Endothelial cell of umbilical vein (primary cell): ENCODE measurements around the gene SELENOO. TPM values are rescaled to one million over a fixed set of nuclear protein-coding genes. Genes with fewer than 3 reads are reported as not detected.

ENCODE experiments used
- BruUV-seq: library from RNA; stranded (reverse); fragments of 400-500 nt; replicated peaks from 2 replicates; lab custom pipeline; 2021; lab: Mats Ljungman, UMichigan
- CTCF ChIA-PET: fragments of 300-600, 350-600 bp; sonication (Branson Sonifier 250); formaldehyde crosslinking; loops from one replicate; lab custom pipeline; 2021; ENCODE audit warnings: antibody characterized with exemption, inconsistent platforms; lab: Charles Lee
- POLR2A ChIA-PET: fragments of 300-600, 350-600 bp; sonication (Branson Sonifier 250); formaldehyde crosslinking; loops from one replicate; lab custom pipeline; 2021; ENCODE audit warnings: antibody characterized with exemption, inconsistent platforms; lab: Charles Lee
- DNase-seq: peaks from one replicate; pipeline ENCODE4 v3.0.0-alpha.2; 2011; ENCODE audit warnings: low read depth, low spot score
- FAIRE-seq: peaks from 2 replicates; lab custom pipeline; 2011; peaks lifted over from hg19 to GRCh38; lab: Jason Lieb, UNC
- H2AFZ ChIP-seq: 2 replicates; pipeline ENCODE4 v1.6.0; 2012; ENCODE audit warnings: low read depth, low read length, control low read depth, inconsistent platforms
- H3K27ac ChIP-seq: 2 replicates; pipeline ENCODE4 v1.5.1; 2011; ENCODE audit warnings: low read depth, mild to moderate bottlenecking, control low read depth, low read length, moderate library complexity; ENCODE audit not compliant: insufficient read depth
- H3K27me3 ChIP-seq, 2 experiments: 2 replicates each; pipeline versions ENCODE4 v1.6.0 to v1.6.1; 2011; ENCODE audit warnings: low read length in 2 of 2, mixed read lengths in 1 of 2; ENCODE audit not compliant: control insufficient read depth in 2 of 2, insufficient read depth in 2 of 2
- H3K36me3 ChIP-seq, 2 experiments: 2 replicates in 1 of 2; 3 replicates in 1 of 2; pipeline ENCODE4 v1.5.1; 2011; ENCODE audit warnings: low read length in 2 of 2, mild to moderate bottlenecking in 1 of 2, moderate library complexity in 1 of 2; ENCODE audit not compliant: control insufficient read depth in 2 of 2, insufficient read depth in 2 of 2; ENCODE audit errors: extremely low read depth in 1 of 2
- H3K4me1 ChIP-seq: 3 replicates; pipeline ENCODE4 v1.5.1; 2011; ENCODE audit warnings: mild to moderate bottlenecking, low read length; ENCODE audit not compliant: control insufficient read depth, insufficient read depth; ENCODE audit errors: extremely low read depth
- H3K4me2 ChIP-seq: 2 replicates; pipeline ENCODE4 v1.6.1; 2011; ENCODE audit warnings: low read length, control low read depth, mixed read lengths; ENCODE audit not compliant: insufficient read depth
- H3K4me3 ChIP-seq, 3 experiments: fragments of 200-600 bp in 1 of 3; sonication (generic), shearing (Covaris generic) in 1 of 3; replicated peaks in 1 of 3; 2 replicates each; pipeline ENCODE4 v1.5.1; 2011 to 2016; ENCODE audit warnings: control low read depth in 3 of 3, low read length in 3 of 3, mild to moderate bottlenecking in 2 of 3, inconsistent platforms in 1 of 3, low read depth in 1 of 3, moderate library complexity in 1 of 3; ENCODE audit not compliant: insufficient read depth in 1 of 3
- H3K79me2 ChIP-seq: 2 replicates; pipeline ENCODE4 v1.6.0; 2012; ENCODE audit warnings: low read length, inconsistent platforms; ENCODE audit not compliant: control insufficient read depth, insufficient read depth
- H3K9ac ChIP-seq: replicated peaks from 2 replicates; pipeline ENCODE3; 2011; ENCODE audit warnings: low read length, control low read depth; ENCODE audit not compliant: insufficient read depth; ENCODE audit errors: extremely low read depth
- H3K9me1 ChIP-seq: replicated peaks from 3 replicates; pipeline ENCODE4 v1.6.0; 2011; ENCODE audit warnings: mild to moderate bottlenecking, low read length; ENCODE audit not compliant: control insufficient read depth, insufficient read depth; ENCODE audit errors: extremely low read depth
- H3K9me3 ChIP-seq: replicated peaks from 2 replicates; pipeline ENCODE4 v1.5.1; 2012; ENCODE audit warnings: low read length, inconsistent platforms; ENCODE audit not compliant: control insufficient read depth, insufficient read depth
- H4K20me1 ChIP-seq: replicated peaks from 2 replicates; pipeline ENCODE3; 2011; ENCODE audit warnings: mild to moderate bottlenecking, low read length; ENCODE audit not compliant: control insufficient read depth, insufficient read depth; ENCODE audit errors: extremely low read depth
- CTCF ChIP-seq, 2 donors: IDR thresholded peaks; 1 replicate in 1 of 2; 2 replicates in 1 of 2; pipeline ENCODE4 v1.5.1; 2011; ENCODE audit warnings: low read length in 2 of 2, mild to moderate bottlenecking in 2 of 2, moderate library complexity in 2 of 2, control low read depth in 1 of 2, inconsistent platforms in 1 of 2, low read depth in 1 of 2; ENCODE audit not compliant: insufficient read depth in 1 of 2; ENCODE audit errors: extremely low read depth in 1 of 2
- EZH2 ChIP-seq: IDR thresholded peaks from 2 replicates; pipeline ENCODE4 v1.6.1; 2012; ENCODE audit warnings: borderline replicate concordance, low read depth, mild to moderate bottlenecking, moderate library complexity, low read length, inconsistent platforms; ENCODE audit not compliant: severe bottlenecking
- FOS ChIP-seq: IDR thresholded peaks from 2 replicates; pipeline ENCODE4 v1.6.1; 2011; ENCODE audit warnings: mild to moderate bottlenecking, low read length, moderate library complexity, borderline replicate concordance; ENCODE audit not compliant: insufficient read depth
- GATA2 ChIP-seq: IDR thresholded peaks from 2 replicates; pipeline ENCODE4 v1.7.0; 2011; ENCODE audit warnings: low read depth, mild to moderate bottlenecking, moderate library complexity, mixed read lengths, low read length; ENCODE audit not compliant: insufficient read length, insufficient read depth
- JUN ChIP-seq: IDR thresholded peaks from 2 replicates; pipeline ENCODE4 v1.6.1; 2011; ENCODE audit warnings: borderline replicate concordance, low read depth; ENCODE audit not compliant: insufficient read length, insufficient read depth
- MYC ChIP-seq: IDR thresholded peaks from one replicate; pipeline ENCODE4 v1.6.1; 2011; ENCODE audit warnings: mild to moderate bottlenecking, low read depth, low read length
- POLR2A ChIP-seq: IDR thresholded peaks from 2 replicates; pipeline ENCODE4 v1.6.1; 2012; ENCODE audit warnings: low read depth, mild to moderate bottlenecking, control low read depth, low read length
- POLR2AphosphoS5 ChIP-seq: IDR thresholded peaks from 2 replicates; pipeline ENCODE4 v1.6.1; 2012; ENCODE audit warnings: low read depth, mild to moderate bottlenecking, control low read depth, low read length, moderate library complexity; ENCODE audit not compliant: insufficient read depth
- dilution Hi-C: fragments of 300-500 bp; cut with MboI; formaldehyde crosslinking; loops from one replicate; pipeline ENCODE4 v1.15.0; 2019; ENCODE audit warnings: low sequenced_read_pairs; ENCODE audit not compliant: extremely low pct_ligation_motif_present
- intact Hi-C: fragments of 100-400 bp; cut with micrococcal nuclease; formaldehyde crosslinking; loops from one replicate; pipeline ENCODE4 v1.10.0; 2022
- polyA plus RNA-seq, 4 experiments: library from polyadenylated mRNA; depleted of rRNA in 3 of 4; stranded (reverse) in 3 of 4; unstranded in 1 of 4; fragments of >200 nt; gene quantifications; 2 replicates each; pipeline versions ENCODE4 v1.2.1 to v1.2.3, GENCODE V29; 2011 to 2012; ENCODE audit warnings: missing spikeins in 1 of 4
- total RNA-seq: library from RNA; stranded (reverse); gene quantifications from 2 replicates; pipeline ENCODE4 v1.2.3, GENCODE V29; 2021
- TF ChIP-seq, protein P1 (sequence below): IDR thresholded peaks from 2 replicates; pipeline ENCODE4 v1.6.1; 2011; ENCODE audit not compliant: insufficient read depth, insufficient read length

The SELENOO gene
- total and polyA plus RNA-seq, 2 donors (not counting 3 experiments of a cell fraction or from before 2014, with no cell fraction given), result 24.1 to 37.5 TPM

DNA sequence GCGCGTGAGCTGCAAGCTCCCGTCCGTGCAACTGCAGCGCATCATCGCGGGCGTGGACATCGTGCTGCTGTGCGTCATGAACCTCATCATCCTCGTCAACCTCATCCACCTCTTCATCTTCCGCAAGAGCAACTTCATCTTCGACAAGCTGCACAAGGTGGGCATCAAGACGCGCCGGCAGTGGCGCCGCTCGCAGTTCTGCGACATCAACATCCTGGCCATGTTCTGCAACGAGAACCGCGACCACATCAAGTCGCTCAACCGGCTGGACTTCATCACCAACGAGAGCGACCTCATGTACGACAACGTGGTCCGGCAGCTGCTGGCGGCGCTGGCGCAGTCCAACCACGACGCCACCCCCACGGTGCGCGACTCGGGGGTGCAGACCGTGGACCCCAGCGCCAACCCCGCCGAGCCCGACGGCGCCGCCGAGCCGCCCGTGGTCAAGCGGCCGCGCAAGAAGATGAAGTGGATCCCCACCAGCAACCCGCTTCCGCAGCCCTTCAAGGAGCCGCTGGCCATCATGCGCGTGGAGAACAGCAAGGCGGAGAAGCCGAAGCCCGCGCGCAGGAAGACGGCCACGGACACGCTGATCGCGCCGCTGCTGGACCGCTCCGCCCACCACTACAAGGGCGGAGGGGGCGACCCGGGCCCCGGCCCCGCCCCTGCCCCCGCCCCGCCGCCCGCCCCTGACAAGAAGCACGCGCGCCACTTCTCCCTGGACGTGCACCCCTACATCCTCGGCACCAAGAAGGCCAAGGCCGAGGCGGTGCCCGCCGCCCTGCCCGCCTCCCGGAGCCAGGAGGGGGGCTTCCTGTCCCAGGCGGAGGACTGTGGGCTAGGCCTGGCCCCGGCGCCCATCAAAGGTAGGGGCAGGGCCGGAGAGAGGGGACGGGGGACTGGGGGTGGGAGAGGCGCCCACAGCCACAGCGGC lies 23.0 kb upstream of the SELENOO start:
- no peak for FAIRE-seq
- H3K4me1 ChIP-seq, result no peaks in the 10 kb centered on the region
- no peak overlapping the region for H3K4me2 ChIP-seq
- H3K79me2 ChIP-seq, result no peaks in the 10 kb centered on the region
- H3K27ac ChIP-seq, result no peak overlapping the region
- no peaks in the 10 kb centered on the region for H4K20me1 ChIP-seq
- POLR2A ChIA-PET, result no interaction called here
- no peaks in the 10 kb centered on the region for H3K9me3 ChIP-seq
- no peaks in the 10 kb centered on the region for H3K36me3 ChIP-seq
- dilution Hi-C loops, result no loop called here
- CTCF ChIA-PET, result no interaction called here
- H3K9me1 ChIP-seq, result no peaks in the 10 kb centered on the region
- DNase-seq, result no peak
- H3K27me3 ChIP-seq, result no peaks in the 10 kb centered on the region
- no peak for TF ChIP-seq EZH2
- TF ChIP-seq GATA2, result no peak
- TF ChIP-seq, protein P1, sequence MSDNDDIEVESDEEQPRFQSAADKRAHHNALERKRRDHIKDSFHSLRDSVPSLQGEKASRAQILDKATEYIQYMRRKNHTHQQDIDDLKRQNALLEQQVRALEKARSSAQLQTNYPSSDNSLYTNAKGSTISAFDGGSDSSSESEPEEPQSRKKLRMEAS, result no peak
- no peak for TF ChIP-seq POLR2A
- TF ChIP-seq JUN, result no peak
- TF ChIP-seq CTCF (IDR thresholded peaks at IDR 0.05; ENCODE audit: extremely low read depth in 1 of 2, insufficient read depth in 1 of 2, low read depth in 1 of 2, low read length in 2 of 2), result no peak
- no peak for TF ChIP-seq POLR2AphosphoS5
- no peak for TF ChIP-seq MYC
- no peak for TF ChIP-seq FOS
- H3K9ac ChIP-seq, result no peak overlapping the region
- intact Hi-C loops, result no loop called here
- BruUV-seq, result no TSS peak
- H2AFZ ChIP-seq, result no peak overlapping the region
- H3K4me3 ChIP-seq, result no peak overlapping the region
